CD14-positive monocyte (primary cell): ENCODE measurements around the gene BET1L. TPM values are rescaled to one million over a fixed set of nuclear protein-coding genes. Genes with fewer than 3 reads are reported as not detected.

Source experiments
- polyA plus RNA-seq, 3 donors: library from polyadenylated mRNA; depleted of rRNA in 1 of 3; unstranded in 2 of 3; stranded (reverse) in 1 of 3; fragments of 300-500 nt in 2 of 3; fragments of >200 nt in 1 of 3; fragmentation: Illumina TruSeq in 2 of 3; gene quantifications; 1 replicate in 2 of 3; 2 replicates in 1 of 3; pipeline ENCODE4 v1.2.3, GENCODE V29; 2012 to 2021
- small RNA-seq: library from RNA; depleted of rRNA; stranded (forward); fragments of <200 nt; gene quantifications from one replicate; pipeline ENCODE3, GENCODE V24; 2012; ENCODE audit warnings: low read depth; ENCODE audit not compliant: insufficient read length

BET1L gene
- polyA plus RNA-seq, 3 donors, result 9.5 to 37.3 (median 29.3) TPM

Small RNAs within 50 kb of the gene (small RNA-seq; reads per million reads assigned to genes)
- not detected for gene RNU6-447P

Other genes with a start within 250 kb of the BET1L start
- not detected for gene SCGB1C1, start 14.3 kb downstream of the BET1L start, polyA plus RNA-seq
- 10 to 100 TPM; 51.1 to 79.1 (median 56.5) TPM for gene RIC8A, start 309 bp upstream of the BET1L start, polyA plus RNA-seq
- 10 to 100 TPM in 1 of 3 donors, 1 to 10 TPM in 2; 4.3 to 23.7 (median 4.3) TPM for gene SIRT3, start 28.9 kb upstream of the BET1L start, polyA plus RNA-seq
- 100 to 1,000 TPM; 136 to 272 (median 218) TPM for gene PSMD13, start 29.6 kb upstream of the BET1L start, polyA plus RNA-seq
- under 1 TPM; 0.10 to 0.51 (median 0.24) TPM for gene NLRP6, start 71.0 kb upstream of the BET1L start, polyA plus RNA-seq
- gene PGGHG, start 81.7 kb upstream of the BET1L start, polyA plus RNA-seq, result 10 to 100 TPM in 1 of 3 donors, 1 to 10 TPM in 2; 1.6 to 82.9 (median 2.1) TPM
- not detected for gene IFITM5, start 92.1 kb upstream of the BET1L start, polyA plus RNA-seq
- gene IFITM2, start 100.4 kb upstream of the BET1L start, polyA plus RNA-seq, result 1,000 to 10,000 TPM in 1 of 3 donors, 100 to 1,000 TPM in 2; 625 to 1,147 (median 705) TPM
- 10 to 100 TPM; 26.0 to 49.5 (median 36.3) TPM for gene IFITM1, start 106.6 kb upstream of the BET1L start, polyA plus RNA-seq
- 100 to 1,000 TPM; 353 to 637 (median 445) TPM for gene IFITM3, start 113.5 kb upstream of the BET1L start, polyA plus RNA-seq
- not detected for gene B4GALNT4, start 162.1 kb upstream of the BET1L start, polyA plus RNA-seq
- gene PKP3, start 186.8 kb upstream of the BET1L start, polyA plus RNA-seq, result not detected
- gene SIGIRR, start 207.6 kb upstream of the BET1L start, polyA plus RNA-seq, result 100 to 1,000 TPM in 1 of 3 donors, 10 to 100 TPM in 2; 62.8 to 125 (median 75.4) TPM
- gene ANO9, start 234.6 kb upstream of the BET1L start, polyA plus RNA-seq, result under 1 TPM in 2 of 3 donors, not detected in 1; 0.18 to 0.24 TPM
- 10 to 100 TPM in 2 of 3 donors, 1 to 10 TPM in 1; 9.3 to 18.3 (median 12.4) TPM for gene PTDSS2, start 242.9 kb upstream of the BET1L start, polyA plus RNA-seq